K562 treated with DMSO at 1 percent for 48 hours (cell line): ENCODE measurements around the gene TRANK1. TPM values are rescaled to one million over a fixed set of nuclear protein-coding genes. Genes with fewer than 3 reads are reported as not detected.

ENCODE experiments used
- total RNA-seq: library from RNA; unstranded; fragments of 300-600 nt; gene quantifications from 2 replicates; pipeline ENCODE4 v1.2.3, GENCODE V29; 2022; ENCODE audit warnings: low replicate concordance; ENCODE audit errors: extremely low read depth

The TRANK1 gene
- not detected in 2 replicates for total RNA-seq

GRCh38 chr3:36944641-36945270, at the start of gene TRANK1:
Gene TRANK1 (minus strand): TSS chr3:36945054. CDS start chr3:36944809, 245 bp downstream.

GRCh38 chr3:36993326-36994283, 48.8 kb upstream of the TRANK1 start, which contains the start of gene MLH1:
Gene MLH1 (plus strand): TSS chr3:36993518. CDS start chr3:36993548, 30 bp downstream.

GRCh38 chr3:36992806-36993325, 48.0 kb upstream of the TRANK1 start, which contains the start of gene EPM2AIP1:
Gene EPM2AIP1 (minus strand): TSS chr3:36993131. CDS start chr3:36993077, 54 bp downstream.

Other genes with a start within 250 kb of the TRANK1 start
- not detected in 2 replicates for gene DCLK3, start 180.5 kb downstream of the TRANK1 start, total RNA-seq
- not detected in 2 replicates for gene EPM2AIP1, start 48.1 kb upstream of the TRANK1 start, total RNA-seq
- not detected in 2 replicates for gene MLH1, start 48.5 kb upstream of the TRANK1 start, total RNA-seq
- gene LRRFIP2, start 229.5 kb upstream of the TRANK1 start, total RNA-seq = not detected in 2 replicates